Measurements from ENCODE around the gene DLG4.

DLG4 gene

DNA sequence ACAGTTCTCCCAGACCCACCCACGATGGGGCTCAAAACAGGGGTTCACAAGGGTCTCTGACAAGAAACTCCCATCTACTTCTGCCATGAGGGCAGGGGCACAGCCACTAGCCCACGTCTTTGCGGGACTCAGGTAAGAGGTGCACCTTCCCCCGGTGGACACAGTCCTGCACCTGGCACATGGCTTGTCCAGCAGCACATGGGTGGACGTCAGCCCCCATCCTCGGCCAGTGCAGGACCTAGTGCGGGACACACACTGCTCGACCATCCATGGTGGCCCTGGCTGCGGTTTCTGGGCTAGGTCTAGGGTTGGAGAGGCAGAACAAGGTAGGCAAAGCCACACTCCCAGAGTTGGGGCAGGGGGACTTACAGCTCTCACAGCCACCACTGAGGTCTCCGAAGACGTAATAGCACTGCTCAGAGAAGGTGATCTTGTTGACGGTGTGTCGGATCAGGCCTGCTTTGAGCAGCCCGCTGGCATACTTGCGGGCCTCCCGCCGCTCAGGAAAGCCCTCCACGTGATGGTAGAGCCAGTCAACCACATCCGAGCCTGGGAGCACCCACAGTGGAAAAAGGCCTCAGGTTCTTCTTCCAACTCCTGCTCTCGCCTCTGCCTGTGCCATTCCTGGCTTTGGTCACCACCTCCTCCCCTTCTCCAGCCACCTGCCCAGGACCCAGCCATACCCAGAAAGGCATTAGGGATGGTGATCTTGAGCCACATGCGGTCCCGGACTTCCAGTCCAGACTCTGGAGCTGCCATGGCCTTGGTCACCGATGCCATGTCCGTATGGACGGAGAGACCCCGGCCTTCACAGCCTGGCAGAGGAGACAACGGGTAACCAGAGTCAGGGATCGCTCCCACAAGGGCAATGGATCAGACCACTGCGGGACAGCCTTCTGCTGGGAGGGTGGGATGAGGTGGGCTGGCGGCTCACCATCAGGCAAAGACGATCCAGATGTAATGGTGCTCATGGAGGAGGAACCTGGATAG is 7.4 kb upstream of the DLG4 start:
- H3K36me3 ChIP-seq (ENCODE audit: control insufficient read depth, low read length): peaks cover 94% of the 10 kb centered on the region
- H3K4me1 ChIP-seq (ENCODE audit: control insufficient read depth, low read length): peaks cover 4% of the 10 kb centered on the region
- no peak overlapping the region for H3K4me2 ChIP-seq (ENCODE audit: low read length)
- peaks cover 7% of the 10 kb centered on the region for H3F3A ChIP-seq (ENCODE audit: control insufficient read depth, insufficient read depth)
- H4K20me1 ChIP-seq (ENCODE audit: control insufficient read depth, insufficient read depth, low read depth, low read length): peaks cover 3% of the 10 kb centered on the region
- H3K79me2 ChIP-seq (ENCODE audit: control insufficient read depth, low read length): peaks cover 23% of the 10 kb centered on the region
- no peaks in the 10 kb centered on the region for H3K9me2 ChIP-seq (replicated peaks; ENCODE audit: control insufficient read depth, low read length)
- H3K9me3 ChIP-seq (ENCODE audit: control insufficient read depth, insufficient read depth, low read length): no peaks in the 10 kb centered on the region
- no peak for TF ChIP-seq EZH2phosphoT487 (IDR thresholded peaks at IDR 0.05; ENCODE audit: borderline replicate concordance, low read length)
- no peaks in the 10 kb centered on the region for H3K27me3 ChIP-seq (ENCODE audit: control insufficient read depth, low read length)
- H3K4me3 ChIP-seq (ENCODE audit: low read length): no peak overlapping the region
- no peak overlapping the region for H3K27ac ChIP-seq (ENCODE audit: low read depth, low read length)

DNA sequence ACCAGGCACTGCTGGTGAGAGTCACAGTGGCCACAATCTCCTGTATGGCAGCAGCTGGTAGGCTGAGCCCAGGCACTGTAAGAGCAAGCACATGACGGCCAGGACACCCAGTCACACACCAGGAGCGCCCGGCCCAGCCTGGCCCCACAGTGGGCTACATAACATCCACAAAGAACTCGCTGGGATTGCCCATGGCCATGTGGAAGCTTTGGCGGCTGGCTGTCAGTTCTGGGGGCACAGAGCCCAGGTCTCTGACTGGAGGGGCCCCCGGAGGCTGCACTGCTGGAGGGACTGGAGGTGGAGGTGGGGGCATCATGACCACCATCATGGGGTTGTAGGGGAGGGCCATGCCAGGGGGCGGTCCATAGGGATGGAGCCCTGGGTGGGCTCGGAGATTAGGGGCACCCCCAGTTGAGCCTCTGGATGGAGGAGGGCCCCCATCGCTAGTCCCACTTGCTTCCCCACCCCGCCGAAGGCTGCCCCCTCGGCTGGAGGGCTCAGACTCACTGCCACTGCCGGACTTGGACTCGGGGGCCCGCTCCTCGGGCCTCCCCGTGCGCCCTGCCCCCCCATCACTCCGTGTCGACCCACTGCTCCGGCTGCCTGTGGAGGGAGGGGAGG is 6.2 kb upstream of the DLG4 start:
- Histone ChIP-seq H3K79me2 (ENCODE audit: control insufficient read depth, low read length) (peaks cover 11% of the 10 kb centered on the region), H3K9me2 (replicated peaks; ENCODE audit: control insufficient read depth, low read length) (no peaks in the 10 kb centered on the region), H3K9me3 (ENCODE audit: control insufficient read depth, insufficient read depth, low read length) (no peaks in the 10 kb centered on the region), H3K27me3 (ENCODE audit: control insufficient read depth, low read length) (no peaks in the 10 kb centered on the region), H3K4me3 (ENCODE audit: low read length) (no peak overlapping the region), H4K20me1 (ENCODE audit: control insufficient read depth, insufficient read depth, low read depth, low read length) (peaks cover 5% of the 10 kb centered on the region; the same call in 1 of the 2 replicates), H3K36me3 (ENCODE audit: control insufficient read depth, low read length) (peaks cover 96% of the 10 kb centered on the region), H3K27ac (ENCODE audit: low read depth, low read length) (no peak overlapping the region), H3F3A (ENCODE audit: control insufficient read depth, insufficient read depth) (peaks cover 8% of the 10 kb centered on the region), H3K4me1 (ENCODE audit: control insufficient read depth, low read length) (peaks cover 8% of the 10 kb centered on the region), H3K4me2 (ENCODE audit: low read length) (no peak overlapping the region)
- TF ChIP-seq EZH2phosphoT487 (IDR thresholded peaks at IDR 0.05; ENCODE audit: borderline replicate concordance, low read length): no peak
- TF ChIP-seq, protein P1, sequence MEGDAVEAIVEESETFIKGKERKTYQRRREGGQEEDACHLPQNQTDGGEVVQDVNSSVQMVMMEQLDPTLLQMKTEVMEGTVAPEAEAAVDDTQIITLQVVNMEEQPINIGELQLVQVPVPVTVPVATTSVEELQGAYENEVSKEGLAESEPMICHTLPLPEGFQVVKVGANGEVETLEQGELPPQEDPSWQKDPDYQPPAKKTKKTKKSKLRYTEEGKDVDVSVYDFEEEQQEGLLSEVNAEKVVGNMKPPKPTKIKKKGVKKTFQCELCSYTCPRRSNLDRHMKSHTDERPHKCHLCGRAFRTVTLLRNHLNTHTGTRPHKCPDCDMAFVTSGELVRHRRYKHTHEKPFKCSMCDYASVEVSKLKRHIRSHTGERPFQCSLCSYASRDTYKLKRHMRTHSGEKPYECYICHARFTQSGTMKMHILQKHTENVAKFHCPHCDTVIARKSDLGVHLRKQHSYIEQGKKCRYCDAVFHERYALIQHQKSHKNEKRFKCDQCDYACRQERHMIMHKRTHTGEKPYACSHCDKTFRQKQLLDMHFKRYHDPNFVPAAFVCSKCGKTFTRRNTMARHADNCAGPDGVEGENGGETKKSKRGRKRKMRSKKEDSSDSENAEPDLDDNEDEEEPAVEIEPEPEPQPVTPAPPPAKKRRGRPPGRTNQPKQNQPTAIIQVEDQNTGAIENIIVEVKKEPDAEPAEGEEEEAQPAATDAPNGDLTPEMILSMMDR (IDR thresholded peaks at IDR 0.05; ENCODE audit: low read depth, low read length, poor library complexity, severe bottlenecking): no peak

DNA sequence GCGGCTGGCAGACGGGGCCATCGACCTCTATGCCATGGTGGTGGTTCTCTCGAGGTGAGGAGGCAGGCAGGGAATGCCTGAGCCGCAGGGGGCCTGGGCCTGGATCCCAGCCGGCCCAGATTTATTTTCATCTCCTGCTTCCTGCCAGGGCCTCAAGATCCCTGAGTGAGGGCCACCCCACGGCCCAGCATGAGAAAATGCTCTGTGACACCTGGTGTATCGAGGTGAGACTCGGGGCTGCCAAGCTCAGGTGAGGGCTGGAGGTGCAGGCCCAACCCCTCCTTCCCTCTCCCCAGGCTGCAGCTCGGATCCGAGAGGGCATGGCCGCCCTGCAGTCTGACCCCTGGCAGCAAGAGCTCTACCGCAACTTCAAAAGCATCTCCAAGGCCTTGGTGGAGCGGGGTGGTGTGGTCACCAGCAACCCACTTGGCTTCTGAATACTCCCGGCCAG is 5.0 kb upstream of the DLG4 start:
- H3K9me2 ChIP-seq (replicated peaks; ENCODE audit: control insufficient read depth, low read length): no peaks in the 10 kb centered on the region
- H3K4me2 ChIP-seq (ENCODE audit: low read length): no peak overlapping the region
- H3K27me3 ChIP-seq (ENCODE audit: control insufficient read depth, low read length): no peaks in the 10 kb centered on the region
- no peak overlapping the region for H3K4me3 ChIP-seq (ENCODE audit: low read length)
- TF ChIP-seq EZH2phosphoT487 (IDR thresholded peaks at IDR 0.05; ENCODE audit: borderline replicate concordance, low read length): no peak
- TF ChIP-seq, protein P1 (IDR thresholded peaks at IDR 0.05; ENCODE audit: low read depth, low read length, poor library complexity, severe bottlenecking): no peak
- H3K9me3 ChIP-seq (ENCODE audit: control insufficient read depth, insufficient read depth, low read length): no peaks in the 10 kb centered on the region
- peaks cover 5% of the 10 kb centered on the region; the same call in 1 of the 2 replicates for H4K20me1 ChIP-seq (ENCODE audit: control insufficient read depth, insufficient read depth, low read depth, low read length)
- peaks cover 15% of the 10 kb centered on the region for H3K4me1 ChIP-seq (ENCODE audit: control insufficient read depth, low read length)
- no peak overlapping the region for H3K27ac ChIP-seq (ENCODE audit: low read depth, low read length)
- peaks cover 8% of the 10 kb centered on the region for H3F3A ChIP-seq (ENCODE audit: control insufficient read depth, insufficient read depth)
- H3K79me2 ChIP-seq (ENCODE audit: control insufficient read depth, low read length): peaks cover 9% of the 10 kb centered on the region
- H3K36me3 ChIP-seq (ENCODE audit: control insufficient read depth, low read length): peaks cover 87% of the 10 kb centered on the region

Measured in DOHH2 (cell line).